Measurements from ENCODE around the gene SAA4. TPM values are rescaled to one million over a fixed set of nuclear protein-coding genes. Genes with fewer than 3 reads are reported as not detected.

Gene SAA4
- total RNA-seq, 1 experiment from 2014 or later: not detected

- no peak overlapping the region for H3K4me3 ChIP-seq (ENCODE audit: low read depth, low read length)
- Mint-ChIP-seq H3K4me1 (ENCODE audit: low read depth, unreplicated experiment) (no peaks in the 10 kb centered on the region), H3K27ac (ENCODE audit: unreplicated experiment) (no peak overlapping the region), H3K36me3 (ENCODE audit: insufficient read depth, unreplicated experiment) (peaks cover 49% of the 10 kb centered on the region), H3K4me3 (ENCODE audit: unreplicated experiment) (no peak overlapping the region), H3K9me3 (ENCODE audit: unreplicated experiment) (no peaks in the 10 kb centered on the region), H3K27me3 (ENCODE audit: insufficient read depth, unreplicated experiment) (no peaks in the 10 kb centered on the region)
- no TSS peak for BruUV-seq (replicated peaks)
- CTCF ChIA-PET: no interaction called here
- no peaks in the 10 kb centered on the region for H3K9me3 ChIP-seq
- no peaks in the 10 kb centered on the region for H3K27me3 ChIP-seq (replicated peaks; ENCODE audit: control insufficient read depth, insufficient read depth, low read length)
- no peak for TF ChIP-seq CTCF (IDR thresholded peaks at IDR 0.05; ENCODE audit: insufficient read depth in 1 of 2, low read depth in 1 of 2, low read length in 1 of 2, severe bottlenecking in 1 of 2, unreplicated experiment in 1 of 2)
- no peak for DNase-seq
- H3K36me3 ChIP-seq (ENCODE audit: control insufficient read depth, insufficient read depth, low read length): peaks cover 3% of the 10 kb centered on the region; the same call in 1 of the 2 replicates
- intact Hi-C loops (cut with micrococcal nuclease; ENCODE audit: unreplicated experiment): no loop called here
- no peaks in the 10 kb centered on the region for H3K4me1 ChIP-seq
- POLR2A ChIA-PET: no interaction called here
Measured at GRCh38 chr11:18280438-18281045, 43.9 kb upstream of the SAA4 start.

GRCh38 chr11:18277565-18278271, 41.1 kb upstream of the SAA4 start:
- no peaks in the 10 kb centered on the region for H3K9me3 ChIP-seq
- intact Hi-C loops (cut with micrococcal nuclease; ENCODE audit: unreplicated experiment): no loop called here
- POLR2A ChIA-PET: no interaction called here
- Mint-ChIP-seq H3K36me3 (ENCODE audit: insufficient read depth, unreplicated experiment) (peaks cover 40% of the 10 kb centered on the region), H3K27me3 (ENCODE audit: insufficient read depth, unreplicated experiment) (no peaks in the 10 kb centered on the region), H3K4me3 (ENCODE audit: unreplicated experiment) (no peak overlapping the region), H3K27ac (ENCODE audit: unreplicated experiment) (no peak overlapping the region), H3K4me1 (ENCODE audit: low read depth, unreplicated experiment) (no peaks in the 10 kb centered on the region), H3K9me3 (ENCODE audit: unreplicated experiment) (no peaks in the 10 kb centered on the region)
- BruUV-seq (replicated peaks): no TSS peak
- H3K27me3 ChIP-seq (replicated peaks; ENCODE audit: control insufficient read depth, insufficient read depth, low read length): no peaks in the 10 kb centered on the region
- CTCF ChIA-PET: no interaction called here
- TF ChIP-seq CTCF (IDR thresholded peaks at IDR 0.05; ENCODE audit: insufficient read depth in 1 of 2, low read depth in 1 of 2, low read length in 1 of 2, severe bottlenecking in 1 of 2, unreplicated experiment in 1 of 2): no peak
- H3K4me3 ChIP-seq (ENCODE audit: low read depth, low read length): no peak overlapping the region
- H3K36me3 ChIP-seq (ENCODE audit: control insufficient read depth, insufficient read depth, low read length): peaks cover 3% of the 10 kb centered on the region; the same call in 1 of the 2 replicates
- no peaks in the 10 kb centered on the region for H3K4me1 ChIP-seq
- no peak for DNase-seq

- no peaks in the 10 kb centered on the region for H3K9me3 Mint-ChIP-seq (ENCODE audit: unreplicated experiment)
- H3K27me3 ChIP-seq (replicated peaks; ENCODE audit: control insufficient read depth, insufficient read depth, low read length): no peaks in the 10 kb centered on the region
- no peaks in the 10 kb centered on the region for H3K4me1 ChIP-seq
- no peak for TF ChIP-seq CTCF (IDR thresholded peaks at IDR 0.05; ENCODE audit: insufficient read depth in 1 of 2, low read depth in 1 of 2, low read length in 1 of 2, severe bottlenecking in 1 of 2, unreplicated experiment in 1 of 2)
- H3K36me3 ChIP-seq (ENCODE audit: control insufficient read depth, insufficient read depth, low read length): no peaks in the 10 kb centered on the region
- H3K4me1 Mint-ChIP-seq (ENCODE audit: low read depth, unreplicated experiment): no peaks in the 10 kb centered on the region
- H3K36me3 Mint-ChIP-seq (ENCODE audit: insufficient read depth, unreplicated experiment): no peaks in the 10 kb centered on the region
- intact Hi-C loops (cut with micrococcal nuclease; ENCODE audit: unreplicated experiment): no loop called here
- no peaks in the 10 kb centered on the region for H3K27me3 Mint-ChIP-seq (ENCODE audit: insufficient read depth, unreplicated experiment)
- no TSS peak for BruUV-seq (replicated peaks)
- ChIA-PET CTCF (no interaction called here), POLR2A (no interaction called here)
- H3K9me3 ChIP-seq: no peaks in the 10 kb centered on the region
- no peak overlapping the region for H3K27ac Mint-ChIP-seq (ENCODE audit: unreplicated experiment)
- no peak overlapping the region for H3K4me3 Mint-ChIP-seq (ENCODE audit: unreplicated experiment)
- no peak overlapping the region for H3K4me3 ChIP-seq (ENCODE audit: low read depth, low read length)
- DNase-seq: no peak
Measured at GRCh38 chr11:18271206-18271605, 34.6 kb upstream of the SAA4 start.
